ENCODE measurements around the gene IP6K1. TPM values are rescaled to one million over a fixed set of nuclear protein-coding genes. Genes with fewer than 3 reads are reported as not detected.

Gene IP6K1
- total and polyA plus RNA-seq, 7 donors, result 13.8 to 37.1 (median 29.1) TPM

- TF ChIP-seq CTCF (IDR thresholded peaks at IDR 0.05) (no peak), POLR2AphosphoS5 (IDR thresholded peaks at IDR 0.05) (no peak), POLR2A (IDR thresholded peaks at IDR 0.05) (no peak), EP300 (IDR thresholded peaks at IDR 0.05) (no peak)
- WGBS, 2 donors, result 88 to 94% methylated on average over 6 of the region's 6 CpGs
- Histone ChIP-seq H3K9me3 (no peaks in the 10 kb centered on the region), H3K4me3 (no peak overlapping the region), H3K27ac (no peak overlapping the region), H3K36me3 (peaks cover 15 to 80% (median 46%) of the 10 kb centered on the region in 4 donors), H3K27me3 (no peaks in the 10 kb centered on the region), H3K4me1 (no peaks in the 10 kb centered on the region)
- no peak for DNase-seq
- intact Hi-C loops (cut with DNase I), result no loop called here
Measured at GRCh38 chr3:49734752-49735151, 51.6 kb downstream of the IP6K1 start.

- Histone ChIP-seq H3K36me3 (peaks cover 15 to 84% (median 47%) of the 10 kb centered on the region in 4 donors), H3K27ac (no peak overlapping the region), H3K4me3 (no peak overlapping the region), H3K27me3 (no peaks in the 10 kb centered on the region), H3K9me3 (no peaks in the 10 kb centered on the region), H3K4me1 (no peaks in the 10 kb centered on the region)
- WGBS, 2 donors, result 88 to 100% methylated on average over 1 of the region's 1 CpG
- DNase-seq, result no peak
- no peak for TF ChIP-seq POLR2A (IDR thresholded peaks at IDR 0.05)
- no peak for TF ChIP-seq EP300 (IDR thresholded peaks at IDR 0.05)
- TF ChIP-seq CTCF (IDR thresholded peaks at IDR 0.05), result no peak
- no peak for TF ChIP-seq POLR2AphosphoS5 (IDR thresholded peaks at IDR 0.05)
- intact Hi-C loops (cut with DNase I), result no loop called here
Measured at GRCh38 chr3:49733551-49733950, 52.8 kb downstream of the IP6K1 start.

GRCh38 chr3:49732597-49732996, 53.7 kb downstream of the IP6K1 start:
- intact Hi-C loops (cut with DNase I), result no loop called here
- DNase-seq, result no peak
- Histone ChIP-seq H3K4me3 (no peak overlapping the region), H3K27ac (no peak overlapping the region), H3K9me3 (no peaks in the 10 kb centered on the region), H3K4me1 (no peaks in the 10 kb centered on the region), H3K27me3 (no peaks in the 10 kb centered on the region), H3K36me3 (peaks cover 16 to 84% (median 51%) of the 10 kb centered on the region in 4 donors)
- 92 to 95% methylated on average over 11 of the region's 11 CpGs for WGBS, 2 donors
- no peak for TF ChIP-seq CTCF (IDR thresholded peaks at IDR 0.05)
- no peak for TF ChIP-seq POLR2A (IDR thresholded peaks at IDR 0.05)
- no peak for TF ChIP-seq POLR2AphosphoS5 (IDR thresholded peaks at IDR 0.05)
- TF ChIP-seq EP300 (IDR thresholded peaks at IDR 0.05), result no peak

- Histone ChIP-seq H3K27ac (no peak overlapping the region), H3K9me3 (no peaks in the 10 kb centered on the region), H3K27me3 (no peaks in the 10 kb centered on the region), H3K4me3 (no peak overlapping the region), H3K36me3 (peaks cover 20 to 83% (median 52%) of the 10 kb centered on the region in 4 donors), H3K4me1 (peaks cover 0 to 1% (median 0%) of the 10 kb centered on the region in 4 donors)
- intact Hi-C loops (cut with DNase I), result no loop called here
- no peak for DNase-seq
- WGBS, 2 donors, result 97 to 98% methylated on average over 4 of the region's 4 CpGs
- TF ChIP-seq POLR2A (IDR thresholded peaks at IDR 0.05) (no peak), EP300 (IDR thresholded peaks at IDR 0.05) (no peak), CTCF (IDR thresholded peaks at IDR 0.05) (no peak), POLR2AphosphoS5 (IDR thresholded peaks at IDR 0.05) (no peak)
Measured at GRCh38 chr3:49729966-49730609, 56.3 kb downstream of the IP6K1 start.

Data from sigmoid colon (tissue), 7 donors.